HCT116 (cell line): ENCODE results near the gene SLC12A5. TPM values are rescaled to one million over a fixed set of nuclear protein-coding genes. Genes with fewer than 3 reads are reported as not detected.

Experiments
- ATAC-seq: fragments of 200-7000 bp; cut with Tn5 transposase; 2 replicates; pipeline ENCODE4 v1.9.1; 2020; ENCODE audit warnings: mild to moderate bottlenecking, moderate library complexity
- BruUV-seq: library from RNA; stranded (reverse); fragments of 400-500 nt; replicated peaks from 2 replicates; lab custom pipeline; 2021; lab: Mats Ljungman, UMichigan
- CTCF ChIA-PET: fragments of 300-600 bp; sonication (Branson Sonifier 250); formaldehyde crosslinking; loops from one replicate; lab custom pipeline; 2021; ENCODE audit warnings: antibody characterized with exemption; lab: Charles Lee
- POLR2A ChIA-PET: fragments of 300-600, 350-600 bp; sonication (Branson Sonifier 250); formaldehyde crosslinking; loops from one replicate; lab custom pipeline; 2021; ENCODE audit warnings: antibody characterized with exemption; lab: Charles Lee
- RAD21 ChIA-PET, 2 experiments: fragments of 300-600 bp; sonication (Branson Sonifier 250); formaldehyde crosslinking; loops; one replicate each; lab custom pipeline; 2023; ENCODE audit warnings: low total read pairs in 2 of 2; ENCODE audit not compliant: uncharacterized antibody in 2 of 2, unreplicated experiment in 2 of 2, low non-redundant PET in 1 of 2; lab: Charles Lee
- DNase-seq: peaks from one replicate; pipeline ENCODE4 v3.0.0-alpha.2; 2010; ENCODE audit warnings: low read depth, low spot score
- H2AFZ ChIP-seq: fragments of 200-600 bp; shearing (Covaris generic), sonication (generic); 2 replicates; pipeline ENCODE4 v1.6.1; 2017; ENCODE audit warnings: low read depth, mixed run types, mixed read lengths, antibody characterized with exemption, low read length; ENCODE audit not compliant: poor library complexity, severe bottlenecking
- H3K27ac ChIP-seq: 2 replicates; pipeline ENCODE4 v1.5.1; 2012; ENCODE audit warnings: low read depth, low read length
- H3K27me3 ChIP-seq: fragments of 200-600 bp; sonication (generic); 2 replicates; pipeline ENCODE4 v1.6.1; 2016; ENCODE audit warnings: mixed run types, low read length, mixed read lengths; ENCODE audit not compliant: insufficient read depth
- H3K36me3 ChIP-seq, 2 experiments: fragments of 200-500 bp in 1 of 2; fragments of 200-600 bp in 1 of 2; sonication (Bioruptor generic) in 1 of 2; sonication (generic) in 1 of 2; 2 replicates each; pipeline versions ENCODE4 v1.5.1 to v1.6.1; 2014 to 2016; ENCODE audit warnings: low read length in 2 of 2, inconsistent platforms in 1 of 2, mixed read lengths in 1 of 2, mixed run types in 1 of 2; ENCODE audit not compliant: insufficient read depth in 2 of 2, control insufficient read depth in 1 of 2
- H3K4me1 ChIP-seq, 2 experiments: fragments of 200-600 bp in 1 of 2; sonication (generic) in 1 of 2; 2 replicates each; pipeline versions ENCODE4 v1.5.1 to v1.6.1; 2012 to 2017; ENCODE audit warnings: low read length in 2 of 2, inconsistent platforms in 1 of 2, mild to moderate bottlenecking in 1 of 2, mixed read lengths in 1 of 2, mixed run types in 1 of 2, moderate library complexity in 1 of 2; ENCODE audit not compliant: insufficient read depth in 2 of 2, control insufficient read depth in 1 of 2
- H3K4me2 ChIP-seq: fragments of 200-600 bp; sonication (generic); 2 replicates; pipeline ENCODE4 v1.6.1; 2017; ENCODE audit warnings: mixed run types, low read length, mixed read lengths
- H3K4me3 ChIP-seq, 2 experiments: fragments of 200-600 bp in 1 of 2; sonication (generic) in 1 of 2; replicated peaks in 1 of 2; 2 replicates each; pipeline ENCODE4 v1.5.1; 2011 to 2016; ENCODE audit warnings: low read length in 2 of 2, control low read depth in 1 of 2, low read depth in 1 of 2, mild to moderate bottlenecking in 1 of 2, mixed read lengths in 1 of 2, mixed run types in 1 of 2
- H3K79me2 ChIP-seq: fragments of 200-600 bp; sonication (generic); 2 replicates; pipeline ENCODE4 v1.6.1; 2017; ENCODE audit warnings: mild to moderate bottlenecking, mixed run types, low read length, moderate library complexity, mixed read lengths; ENCODE audit not compliant: insufficient read depth
- H3K9ac ChIP-seq: fragments of 200-600 bp; sonication (generic); 2 replicates; pipeline ENCODE4 v1.6.1; 2016; ENCODE audit warnings: low read length, mixed read lengths
- H3K9me2 ChIP-seq: fragments of 200-600 bp; sonication (generic), shearing (Covaris generic); 2 replicates; pipeline ENCODE4 v1.6.1; 2017; ENCODE audit warnings: mixed run types, mild to moderate bottlenecking, moderate library complexity; ENCODE audit not compliant: insufficient read depth
- H3K9me3 ChIP-seq, 2 experiments: fragments of 200-500 bp in 1 of 2; fragments of 200-600 bp in 1 of 2; sonication (Bioruptor generic) in 1 of 2; sonication (generic) in 1 of 2; 2 replicates each; pipeline ENCODE4 v1.6.1; 2014 to 2017; ENCODE audit warnings: low read length in 2 of 2, mixed read lengths in 2 of 2, inconsistent platforms in 1 of 2, low read depth in 1 of 2, mild to moderate bottlenecking in 1 of 2, mixed run types in 1 of 2, moderate library complexity in 1 of 2; ENCODE audit not compliant: control insufficient read depth in 1 of 2, insufficient read depth in 1 of 2
- H4K20me1 ChIP-seq: fragments of 200-600 bp; sonication (generic), shearing (Covaris generic); 2 replicates; pipeline ENCODE4 v1.6.1; 2017; ENCODE audit warnings: mixed run types, mild to moderate bottlenecking, moderate library complexity; ENCODE audit not compliant: insufficient read depth
- CBX3 ChIP-seq: IDR thresholded peaks from 2 replicates; pipeline ENCODE4 v1.6.1; 2012; ENCODE audit warnings: low read depth
- CEBPB ChIP-seq: IDR thresholded peaks from 2 replicates; pipeline ENCODE4 v1.6.1; 2012; ENCODE audit warnings: low read depth
- EGR1 ChIP-seq: IDR thresholded peaks from 2 replicates; pipeline ENCODE4 v1.6.1; 2012; ENCODE audit warnings: low read depth
- EZH2phosphoT487 ChIP-seq: fragments of 200-600 bp; IDR thresholded peaks from 2 replicates; pipeline ENCODE4 v1.6.1; 2018; ENCODE audit warnings: antibody characterized with exemption, borderline replicate concordance
- FOSL1 ChIP-seq: IDR thresholded peaks from 2 replicates; pipeline ENCODE4 v1.6.1; 2012; ENCODE audit warnings: low read depth
- TCF7L2 ChIP-seq: IDR thresholded peaks from 2 replicates; pipeline ENCODE4 v1.7.0; 2011; ENCODE audit warnings: borderline replicate concordance, inconsistent platforms; ENCODE audit not compliant: insufficient read depth, insufficient read length; ENCODE audit errors: extremely low read depth
- intact Hi-C: fragments of 100-400 bp; cut with micrococcal nuclease; formaldehyde crosslinking; loops from 2 replicates; pipeline ENCODE4 v1.10.0; 2022
- total RNA-seq: library from RNA; stranded (reverse); gene quantifications from one replicate; pipeline ENCODE4 v1.2.1, GENCODE V29; 2021; ENCODE audit not compliant: unreplicated experiment
- TF ChIP-seq, protein P1 (sequence below): IDR thresholded peaks from 2 replicates; pipeline ENCODE4 v1.6.1; 2011; ENCODE audit warnings: mild to moderate bottlenecking, low read length, moderate library complexity; ENCODE audit not compliant: insufficient replicate concordance; ENCODE audit errors: extremely low read depth
- TF ChIP-seq, protein P2 (sequence below), 3 experiments: fragments of 200-600 bp in 1 of 3; sonication (generic) in 1 of 3; IDR thresholded peaks in 2 of 3; conservative IDR thresholded peaks in 1 of 3; 2 replicates each; pipeline ENCODE4 v1.5.1; 2012 to 2017; ENCODE audit warnings: low read depth in 2 of 3, low read length in 2 of 3, antibody characterized with exemption in 1 of 3, borderline replicate concordance in 1 of 3, control low read depth in 1 of 3, mild to moderate bottlenecking in 1 of 3, mixed read lengths in 1 of 3, mixed run types in 1 of 3, moderate library complexity in 1 of 3; ENCODE audit not compliant: insufficient read depth in 1 of 3
- TF ChIP-seq, protein P3 (sequence below): IDR thresholded peaks from 2 replicates; pipeline ENCODE4 v1.6.1; 2012

The SLC12A5 gene
- total RNA-seq, 1 experiment from 2014 or later = 1.9 TPM

DNA sequence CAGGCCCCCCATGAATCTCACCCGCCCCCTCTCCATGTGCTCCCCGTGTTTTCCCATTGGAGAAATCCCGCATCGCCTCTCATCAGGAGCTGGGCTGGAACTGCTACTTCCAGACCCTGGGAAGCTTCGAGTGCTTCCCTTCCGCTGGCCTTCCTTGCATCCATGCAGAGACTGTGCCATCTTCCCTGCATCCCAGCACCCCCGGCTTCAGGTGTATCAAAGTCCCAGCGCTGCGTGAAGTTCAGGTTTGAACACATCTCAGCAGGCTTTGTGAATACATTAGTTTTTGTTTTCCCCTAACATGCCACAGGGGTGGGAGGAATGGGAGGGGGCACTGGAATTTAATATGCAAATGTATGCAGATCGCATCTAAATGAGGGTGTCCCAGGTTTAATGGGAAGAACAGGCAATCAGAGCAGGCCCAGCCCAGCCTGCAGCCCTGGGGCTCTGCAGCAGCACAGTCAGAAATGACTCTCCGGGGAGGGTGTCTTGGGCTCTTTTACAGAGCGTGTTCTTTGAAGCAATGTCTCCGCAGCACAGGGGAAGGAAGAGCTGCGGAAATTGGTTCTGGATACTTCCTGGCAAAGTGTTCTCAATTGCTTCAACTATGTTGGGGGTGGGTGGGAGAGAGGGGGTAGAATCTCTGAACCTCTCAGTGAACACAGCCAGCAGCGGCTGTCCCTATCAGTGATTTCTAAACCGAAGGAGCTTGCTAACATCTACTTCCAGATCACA lies 28.6 kb upstream of the SLC12A5 start:
- no peaks in the 10 kb centered on the region for H3K9me2 ChIP-seq
- H4K20me1 ChIP-seq = no peaks in the 10 kb centered on the region
- no peaks in the 10 kb centered on the region for H3K79me2 ChIP-seq
- no peak overlapping the region for H2AFZ ChIP-seq
- no TSS peak for BruUV-seq
- ATAC-seq (no peak), DNase-seq (no peak)
- no peak overlapping the region for H3K9ac ChIP-seq
- H3K27me3 ChIP-seq = no peaks in the 10 kb centered on the region
- H3K9me3 ChIP-seq = no peaks in the 10 kb centered on the region
- TF ChIP-seq CEBPB (no peak), EZH2phosphoT487 (no peak), EGR1 (no peak), FOSL1 (no peak), TCF7L2 (no peak), CBX3 (no peak)
- TF ChIP-seq, protein P1, sequence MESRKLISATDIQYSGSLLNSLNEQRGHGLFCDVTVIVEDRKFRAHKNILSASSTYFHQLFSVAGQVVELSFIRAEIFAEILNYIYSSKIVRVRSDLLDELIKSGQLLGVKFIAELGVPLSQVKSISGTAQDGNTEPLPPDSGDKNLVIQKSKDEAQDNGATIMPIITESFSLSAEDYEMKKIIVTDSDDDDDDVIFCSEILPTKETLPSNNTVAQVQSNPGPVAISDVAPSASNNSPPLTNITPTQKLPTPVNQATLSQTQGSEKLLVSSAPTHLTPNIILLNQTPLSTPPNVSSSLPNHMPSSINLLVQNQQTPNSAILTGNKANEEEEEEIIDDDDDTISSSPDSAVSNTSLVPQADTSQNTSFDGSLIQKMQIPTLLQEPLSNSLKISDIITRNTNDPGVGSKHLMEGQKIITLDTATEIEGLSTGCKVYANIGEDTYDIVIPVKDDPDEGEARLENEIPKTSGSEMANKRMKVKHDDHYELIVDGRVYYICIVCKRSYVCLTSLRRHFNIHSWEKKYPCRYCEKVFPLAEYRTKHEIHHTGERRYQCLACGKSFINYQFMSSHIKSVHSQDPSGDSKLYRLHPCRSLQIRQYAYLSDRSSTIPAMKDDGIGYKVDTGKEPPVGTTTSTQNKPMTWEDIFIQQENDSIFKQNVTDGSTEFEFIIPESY = no peak
- TF ChIP-seq, protein P2, sequence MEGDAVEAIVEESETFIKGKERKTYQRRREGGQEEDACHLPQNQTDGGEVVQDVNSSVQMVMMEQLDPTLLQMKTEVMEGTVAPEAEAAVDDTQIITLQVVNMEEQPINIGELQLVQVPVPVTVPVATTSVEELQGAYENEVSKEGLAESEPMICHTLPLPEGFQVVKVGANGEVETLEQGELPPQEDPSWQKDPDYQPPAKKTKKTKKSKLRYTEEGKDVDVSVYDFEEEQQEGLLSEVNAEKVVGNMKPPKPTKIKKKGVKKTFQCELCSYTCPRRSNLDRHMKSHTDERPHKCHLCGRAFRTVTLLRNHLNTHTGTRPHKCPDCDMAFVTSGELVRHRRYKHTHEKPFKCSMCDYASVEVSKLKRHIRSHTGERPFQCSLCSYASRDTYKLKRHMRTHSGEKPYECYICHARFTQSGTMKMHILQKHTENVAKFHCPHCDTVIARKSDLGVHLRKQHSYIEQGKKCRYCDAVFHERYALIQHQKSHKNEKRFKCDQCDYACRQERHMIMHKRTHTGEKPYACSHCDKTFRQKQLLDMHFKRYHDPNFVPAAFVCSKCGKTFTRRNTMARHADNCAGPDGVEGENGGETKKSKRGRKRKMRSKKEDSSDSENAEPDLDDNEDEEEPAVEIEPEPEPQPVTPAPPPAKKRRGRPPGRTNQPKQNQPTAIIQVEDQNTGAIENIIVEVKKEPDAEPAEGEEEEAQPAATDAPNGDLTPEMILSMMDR (IDR thresholded peaks at IDR 0.05 in 2 of 3, conservative IDR thresholded peaks at IDR 0.05 in 1 of 3; ENCODE audit: borderline replicate concordance in 1 of 3, insufficient read depth in 1 of 3, low read depth in 2 of 3, low read length in 2 of 3) = no peak
- TF ChIP-seq, protein P3, sequence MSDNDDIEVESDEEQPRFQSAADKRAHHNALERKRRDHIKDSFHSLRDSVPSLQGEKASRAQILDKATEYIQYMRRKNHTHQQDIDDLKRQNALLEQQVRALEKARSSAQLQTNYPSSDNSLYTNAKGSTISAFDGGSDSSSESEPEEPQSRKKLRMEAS = no peak
- no peaks in the 10 kb centered on the region for H3K36me3 ChIP-seq
- H3K4me3 ChIP-seq = no peak overlapping the region
- intact Hi-C loops = no loop called here
- POLR2A ChIA-PET = interaction anchor here (1.2 kb wide), 1 partner anchor 31 kb away, joined by 3 read pairs; no protein-coding TSS in a partner anchor
- CTCF ChIA-PET = interaction anchor here (0.7 to 0.8 kb wide), 2 partner anchors 13 to 14 kb away, joined by 3 read pairs; no protein-coding TSS in a partner anchor
- H3K27ac ChIP-seq = no peak overlapping the region
- RAD21 ChIA-PET = no interaction called here
- no peak overlapping the region for H3K4me2 ChIP-seq
- H3K4me1 ChIP-seq = peaks cover 0 to 3% of the 10 kb centered on the region in 2 experiments; a peak in 1 of 4 replicates
